H1 (cell line): Measurements from ENCODE around the gene PARS2. TPM values are rescaled to one million over a fixed set of nuclear protein-coding genes. Genes with fewer than 3 reads are reported as not detected.

Experiments used
- ATF3 ChIP-seq: IDR thresholded peaks from 2 replicates; pipeline ENCODE4 v1.6.1; 2011; ENCODE audit warnings: low read depth, mild to moderate bottlenecking, low read length; ENCODE audit not compliant: insufficient read depth
- CTCF ChIP-seq, 3 experiments: IDR thresholded peaks; 1 replicate in 2 of 3; 2 replicates in 1 of 3; pipeline versions ENCODE4 v1.5.1 to v1.6.1; 2011; ENCODE audit warnings: low read length in 3 of 3, mild to moderate bottlenecking in 3 of 3, inconsistent platforms in 2 of 3, low read depth in 1 of 3, moderate library complexity in 1 of 3; ENCODE audit not compliant: insufficient read depth in 1 of 3; ENCODE audit errors: control extremely low read depth in 1 of 3
- POLR2AphosphoS5 ChIP-seq: IDR thresholded peaks from 2 replicates; pipeline ENCODE4 v1.6.1; 2011; ENCODE audit warnings: low read depth, low read length
- polyA plus RNA-seq, 7 experiments: library from polyadenylated mRNA; depleted of rRNA in 3 of 7; stranded (reverse) in 5 of 7; unstranded in 2 of 7; fragments of >200 nt in 5 of 7; fragments of 200-250 nt in 2 of 7; gene quantifications; 1 replicate in 5 of 7; 2 replicates in 1 of 7; 4 replicates in 1 of 7; pipeline versions ENCODE4 v1.2.1 to v1.2.3, GENCODE V29; 2011 to 2013; ENCODE audit warnings: missing spikeins in 2 of 7, mixed read lengths in 2 of 7
- total RNA-seq: library from RNA; stranded (reverse); fragmentation: NEBNext Ultra II Directional; extraction: Animal tissue kit (Norgen Biotek cat#: 25700); gene quantifications from 2 replicates; pipeline ENCODE4 v1.2.1, GENCODE V29; 2021

Gene PARS2
- total and polyA plus RNA-seq, 2 of the 8 experiments (the other 6 are each of a cell fraction or from before 2014, with no cell fraction given) = 8.9 to 10.0 TPM

GRCh38 chr1:54796902-54797301, 32.6 kb upstream of the PARS2 start (continued):
- TF ChIP-seq CTCF (IDR thresholded peaks at IDR 0.05; ENCODE audit: control extremely low read depth in 1 of 3, insufficient read depth in 1 of 3, low read depth in 1 of 3, low read length in 3 of 3) = no peak
- no peak for TF ChIP-seq ATF3
- TF ChIP-seq POLR2AphosphoS5 = no peak
